Erythroblast (primary cell): ENCODE data around the gene RSAD2.
"Not testable (repeated sequence)": the region's sequence is repeated elsewhere in the genome, so short reads cannot be mapped to it uniquely, and the experiment has no call there.

Source experiments
- DNase-seq, 2 experiments: peaks; one replicate each; lab custom pipeline; 2025; lab: John Stamatoyannopoulos, UW
- GATA1 ChIP-seq: IDR thresholded peaks from 2 replicates; pipeline ENCODE4 v1.6.1; 2011; ENCODE audit warnings: low read depth, mild to moderate bottlenecking, control low read depth, low read length, moderate library complexity
- POLR2A ChIP-seq: IDR thresholded peaks from 2 replicates; pipeline ENCODE4 v1.6.1; 2011; ENCODE audit warnings: mild to moderate bottlenecking, low read length

RSAD2 gene

GRCh38 chr2:6933911-6934310, 56.3 kb downstream of the RSAD2 start:
- TF ChIP-seq POLR2A (no peak), GATA1 (no peak)
- DNase-seq = no peak

- no peak for DNase-seq
- TF ChIP-seq GATA1 (no peak), POLR2A (no peak)
Observed at GRCh38 chr2:6934345-6934744, 56.8 kb downstream of the RSAD2 start.

GRCh38 chr2:6934758-6935651, 57.4 kb downstream of the RSAD2 start:
- no peak for TF ChIP-seq POLR2A
- TF ChIP-seq GATA1 = no peak
- DNase-seq = no peak

GRCh38 chr2:6935652-6936020, 58.1 kb downstream of the RSAD2 start:
- DNase-seq = not testable (repeated sequence)

GRCh38 chr2:6937157-6937556, 59.6 kb downstream of the RSAD2 start:
- DNase-seq = no peak
- TF ChIP-seq POLR2A (no peak), GATA1 (no peak)

GRCh38 chr2:6937582-6937981, 60.0 kb downstream of the RSAD2 start:
- no peak for DNase-seq
- TF ChIP-seq GATA1 = no peak
- TF ChIP-seq POLR2A = no peak

GRCh38 chr2:6939071-6939470, 61.5 kb downstream of the RSAD2 start:
- no peak for DNase-seq
- no peak for TF ChIP-seq POLR2A
- TF ChIP-seq GATA1 = no peak

GRCh38 chr2:6940820-6941219, 63.2 kb downstream of the RSAD2 start:
- no peak for TF ChIP-seq GATA1
- no peak for TF ChIP-seq POLR2A
- no peak for DNase-seq

GRCh38 chr2:6941299-6942046, 63.9 kb downstream of the RSAD2 start:
- DNase-seq = no peak
- TF ChIP-seq GATA1 (no peak), POLR2A (no peak)

GRCh38 chr2:6942848-6943247, 65.3 kb downstream of the RSAD2 start:
- TF ChIP-seq GATA1 (no peak), POLR2A (no peak)
- no peak for DNase-seq

GRCh38 chr2:6943523-6943922, 65.9 kb downstream of the RSAD2 start:
- no peak for TF ChIP-seq GATA1
- TF ChIP-seq POLR2A = no peak
- no peak for DNase-seq

GRCh38 chr2:6943971-6944370, 66.4 kb downstream of the RSAD2 start:
- no peak for TF ChIP-seq POLR2A
- no peak for TF ChIP-seq GATA1
- DNase-seq = no peak

- no peak for DNase-seq
- no peak for TF ChIP-seq POLR2A
- no peak for TF ChIP-seq GATA1
Observed at GRCh38 chr2:6944555-6944954, 67.0 kb downstream of the RSAD2 start.

GRCh38 chr2:6945087-6945813, 67.7 kb downstream of the RSAD2 start:
- TF ChIP-seq POLR2A = no peak
- no peak for TF ChIP-seq GATA1
- DNase-seq = no peak
